Astrocyte of the spinal cord (primary cell): ENCODE measurements around the gene TCEA3.
A peak's percentile ranks its signal among the peaks of the same experiment; 100 is the strongest.

ENCODE experiments used
- DNase-seq: peaks from one replicate; pipeline ENCODE4 v3.0.0; 2011; ENCODE audit warnings: low read depth, low spot score
- H3K4me3 ChIP-seq: 2 replicates; pipeline ENCODE4 v1.5.1; 2011; ENCODE audit warnings: low read depth, mild to moderate bottlenecking, low read length, moderate library complexity
- in situ Hi-C: cut with HindIII; loops from 2 replicates; pipeline ENCODE4 v1.10.0; 2017; ENCODE audit warnings: low sequenced_read_pairs
- TF ChIP-seq, protein P1 (sequence below): IDR thresholded peaks from 2 replicates; pipeline ENCODE4 v1.5.1; 2012; ENCODE audit warnings: low read depth, mild to moderate bottlenecking, low read length, inconsistent platforms

The TCEA3 gene

DNA sequence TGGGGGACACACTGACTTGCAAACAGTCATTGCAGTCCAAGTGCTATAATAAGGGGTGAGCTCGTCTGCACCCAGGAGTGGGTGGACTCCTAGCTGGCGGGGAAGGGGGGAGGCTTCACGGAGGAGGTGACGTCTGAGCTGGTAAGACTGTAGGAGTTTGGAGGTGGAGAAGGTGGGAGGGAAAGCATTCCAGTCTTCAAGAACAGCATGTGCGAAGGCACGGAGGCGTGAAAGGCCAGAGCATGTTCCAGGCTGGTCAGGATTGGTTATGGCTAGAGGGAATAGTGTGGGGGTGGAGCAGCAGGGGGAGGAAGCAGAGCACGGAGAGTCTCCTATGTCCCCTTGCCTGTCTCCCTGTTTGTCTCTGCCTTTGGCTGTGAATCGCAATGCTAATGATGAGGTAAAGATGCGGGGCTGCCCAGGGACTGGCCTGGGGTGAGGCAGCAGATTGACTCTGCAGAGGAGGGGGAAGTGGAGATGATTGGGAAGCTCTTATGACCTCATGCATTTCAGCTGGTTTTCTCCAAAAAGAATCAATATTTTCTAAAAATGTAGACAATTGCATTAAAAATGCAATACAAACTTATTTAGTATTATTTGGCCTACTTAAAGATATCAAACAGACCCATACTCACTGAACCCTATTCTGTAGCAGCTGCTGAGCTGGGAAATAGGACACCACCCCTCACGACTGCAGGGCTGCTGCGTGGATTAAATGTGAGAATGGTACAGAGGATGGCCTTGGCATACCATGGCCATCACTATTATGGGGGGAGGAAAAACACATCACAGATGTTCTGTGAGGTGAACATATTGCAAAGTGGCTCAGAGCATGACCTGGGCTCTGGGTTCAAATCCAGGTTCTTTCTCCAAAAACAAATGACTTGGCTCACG, 52.3 kb downstream of the TCEA3 start:
- TF ChIP-seq, protein P1, sequence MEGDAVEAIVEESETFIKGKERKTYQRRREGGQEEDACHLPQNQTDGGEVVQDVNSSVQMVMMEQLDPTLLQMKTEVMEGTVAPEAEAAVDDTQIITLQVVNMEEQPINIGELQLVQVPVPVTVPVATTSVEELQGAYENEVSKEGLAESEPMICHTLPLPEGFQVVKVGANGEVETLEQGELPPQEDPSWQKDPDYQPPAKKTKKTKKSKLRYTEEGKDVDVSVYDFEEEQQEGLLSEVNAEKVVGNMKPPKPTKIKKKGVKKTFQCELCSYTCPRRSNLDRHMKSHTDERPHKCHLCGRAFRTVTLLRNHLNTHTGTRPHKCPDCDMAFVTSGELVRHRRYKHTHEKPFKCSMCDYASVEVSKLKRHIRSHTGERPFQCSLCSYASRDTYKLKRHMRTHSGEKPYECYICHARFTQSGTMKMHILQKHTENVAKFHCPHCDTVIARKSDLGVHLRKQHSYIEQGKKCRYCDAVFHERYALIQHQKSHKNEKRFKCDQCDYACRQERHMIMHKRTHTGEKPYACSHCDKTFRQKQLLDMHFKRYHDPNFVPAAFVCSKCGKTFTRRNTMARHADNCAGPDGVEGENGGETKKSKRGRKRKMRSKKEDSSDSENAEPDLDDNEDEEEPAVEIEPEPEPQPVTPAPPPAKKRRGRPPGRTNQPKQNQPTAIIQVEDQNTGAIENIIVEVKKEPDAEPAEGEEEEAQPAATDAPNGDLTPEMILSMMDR, result no peak
- in situ Hi-C loops, result no loop called here
- DNase-seq, result no peak
- H3K4me3 ChIP-seq, result no peak overlapping the region

DNA sequence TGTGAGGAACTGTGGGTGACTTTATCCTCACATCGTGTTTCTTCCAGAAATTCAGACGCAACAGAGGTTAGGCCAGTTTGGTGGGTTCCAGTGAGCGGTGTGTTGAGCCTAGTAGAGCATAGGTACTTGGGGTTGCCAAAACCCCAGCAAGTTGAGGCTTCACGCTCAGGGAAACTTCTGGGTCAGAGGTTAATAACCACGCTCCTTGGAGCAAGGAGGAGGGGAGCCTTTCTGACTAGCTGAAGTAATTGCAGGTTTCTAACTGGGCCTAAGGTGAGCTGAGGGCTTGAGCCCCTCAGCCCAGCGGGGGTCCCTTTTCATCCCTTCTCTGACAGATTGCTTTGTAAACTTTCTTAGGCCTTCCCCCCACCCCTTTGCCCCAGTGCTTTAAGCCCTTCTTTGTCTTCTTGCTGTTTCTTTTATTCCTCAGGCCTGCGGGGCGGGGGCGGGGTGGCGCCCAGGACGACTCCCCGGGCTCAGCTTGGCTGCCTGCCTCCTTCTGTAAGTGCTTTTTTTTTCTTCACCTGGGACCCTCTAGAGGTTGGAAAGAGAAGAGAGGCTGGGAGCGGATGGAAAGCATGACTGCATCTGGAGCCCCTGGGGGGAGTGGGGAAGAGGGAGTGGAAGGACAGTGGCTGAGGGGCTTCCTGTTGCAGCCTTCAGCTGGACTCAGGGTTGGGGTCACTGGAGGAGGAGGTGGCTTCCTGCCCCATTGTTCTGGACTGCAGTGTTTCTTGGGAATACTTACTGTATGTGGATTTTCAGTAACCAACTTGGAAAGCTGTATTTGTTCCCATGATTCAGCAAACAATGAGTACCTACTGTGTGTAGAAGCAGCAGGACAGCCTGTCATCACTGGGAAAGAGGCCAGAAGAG, 53.6 kb downstream of the TCEA3 start:
- TF ChIP-seq, protein P1, result no peak
- in situ Hi-C loops, result no loop called here
- peak; percentile 37 for DNase-seq
- H3K4me3 ChIP-seq, result peak overlapping the region; percentile 79

DNA sequence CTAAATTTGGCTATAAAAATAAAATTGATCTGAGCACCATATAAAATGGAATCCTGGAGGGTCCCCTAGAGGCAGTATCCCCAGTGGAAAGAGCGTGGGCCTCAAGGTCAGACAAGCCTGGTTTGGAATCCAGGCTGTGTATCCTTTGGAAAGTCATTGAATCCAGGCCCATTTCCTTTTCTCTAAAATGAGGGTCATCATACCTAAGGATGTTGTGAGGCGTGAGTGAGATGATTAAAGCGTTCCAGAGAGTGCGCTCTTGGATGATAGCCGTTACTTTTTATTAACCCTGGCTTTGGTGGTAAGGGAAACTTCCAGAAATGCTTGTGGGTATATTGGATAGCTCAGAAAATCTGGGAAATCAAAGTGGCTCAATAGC, 54.2 kb downstream of the TCEA3 start:
- in situ Hi-C loops, result no loop called here

DNA sequence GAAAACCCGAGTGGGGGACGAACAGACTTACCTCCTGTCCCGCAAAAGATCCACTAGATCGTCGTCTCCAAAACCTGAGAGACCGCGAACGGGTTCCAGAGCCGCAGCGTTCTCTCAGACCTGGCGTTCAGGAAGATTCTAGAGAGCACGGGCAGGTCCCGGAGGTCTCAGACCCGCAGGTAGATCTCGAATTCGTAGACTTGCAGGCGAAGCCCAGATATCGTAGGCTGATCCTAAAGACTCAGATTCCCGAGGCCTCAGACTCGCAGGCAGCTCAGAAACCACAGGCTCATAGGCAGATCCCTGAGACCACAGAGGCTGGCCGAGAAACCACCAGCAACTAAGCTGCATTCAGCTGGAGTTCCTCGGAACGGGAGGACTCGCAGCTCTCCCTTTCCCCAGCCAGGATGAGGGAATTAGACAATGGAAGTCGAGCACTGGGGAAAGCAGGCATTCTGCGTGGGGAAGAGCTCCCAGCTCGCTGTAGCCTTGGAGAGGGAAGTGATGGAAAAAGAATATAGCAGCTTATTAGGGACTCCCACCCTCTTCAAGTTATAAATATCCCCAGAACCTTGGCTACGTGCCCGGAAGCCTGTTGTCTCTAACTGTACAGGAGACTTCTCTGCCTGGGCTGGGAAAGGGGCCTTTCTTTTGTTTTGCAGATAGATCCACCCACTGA, 55.1 kb downstream of the TCEA3 start, which contains the start of gene ZNF436:
TSS of gene ZNF436 (minus strand) at position 502 of the 679 bp plus-strand sequence. CDS start 1,831 bp downstream, outside the sequence.
- TF ChIP-seq, protein P1, result no peak
- H3K4me3 ChIP-seq, result peak within 1 kb of the TSS; percentile 79
- in situ Hi-C loops, result no loop called here
- DNase-seq, result peak; percentile 94

More for the DNA sequence above, 54.2 kb downstream of the TCEA3 start:
- TF ChIP-seq, protein P1, result no peak
- DNase-seq, result no peak
- peak overlapping the region; percentile 79 for H3K4me3 ChIP-seq

DNA sequence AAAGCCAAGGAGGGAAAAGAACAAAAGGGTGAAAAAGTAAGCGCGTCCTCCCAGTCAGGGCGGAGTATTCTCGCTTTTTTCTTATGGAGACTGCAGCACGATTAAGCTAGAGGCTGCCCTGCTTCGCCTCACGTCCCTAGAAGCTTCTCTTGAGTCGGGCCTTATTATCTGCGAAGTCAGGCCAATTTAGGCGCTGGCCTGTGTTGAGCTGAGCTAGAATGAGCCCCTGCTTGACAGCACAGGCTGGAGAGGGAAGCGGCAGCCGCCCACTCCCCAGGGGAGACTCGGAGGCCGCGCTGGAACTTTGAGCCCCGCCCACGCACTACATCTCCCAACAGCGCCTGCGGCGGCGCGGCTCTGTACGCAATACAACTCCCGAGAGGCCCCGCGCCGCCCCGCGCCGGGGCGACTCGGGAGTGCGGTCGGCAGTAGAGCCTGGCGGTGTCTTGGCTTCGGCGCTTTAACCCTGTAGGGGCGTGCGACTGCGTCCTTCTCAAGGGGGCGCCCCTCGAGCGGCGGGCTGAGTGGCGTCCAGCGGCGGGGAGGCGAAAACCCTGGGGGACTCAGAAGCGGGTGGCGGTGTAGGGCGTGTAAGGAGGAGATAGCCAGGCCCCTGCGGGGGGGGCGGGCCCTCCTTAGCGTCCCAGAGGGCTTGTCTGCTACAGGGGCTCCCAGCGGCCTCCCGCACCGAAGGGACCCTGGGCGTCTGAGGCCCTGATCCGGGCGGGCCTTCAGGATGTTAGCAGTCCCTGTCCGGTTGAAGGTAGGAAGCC, 55.8 kb downstream of the TCEA3 start:
- TF ChIP-seq, protein P1, result peak; percentile 9
- DNase-seq, result peak; percentile 93
- in situ Hi-C loops, result no loop called here
- H3K4me3 ChIP-seq, result peak overlapping the region; percentile 79
